ENCODE results near the gene PC.
A peak's percentile ranks its signal among the peaks of the same experiment; 100 is the strongest.

The PC gene

GRCh38 chr11:66880496-66881450, 77.4 kb downstream of the PC start:
- DNase-seq, result peak; percentile 87 to 93

GRCh38 chr11:66879999-66880398, 78.2 kb downstream of the PC start:
- DNase-seq, result no peak

GRCh38 chr11:66879583-66879982, 78.6 kb downstream of the PC start:
- DNase-seq, result no peak

GRCh38 chr11:66879000-66879399, 79.2 kb downstream of the PC start:
- no peak for DNase-seq

GRCh38 chr11:66878474-66878873, 79.7 kb downstream of the PC start:
- no peak for DNase-seq

GRCh38 chr11:66877588-66878385, 80.4 kb downstream of the PC start:
- no peak for DNase-seq

GRCh38 chr11:66875378-66875777, 82.8 kb downstream of the PC start:
- no peak for DNase-seq

GRCh38 chr11:66874232-66874631, 84.0 kb downstream of the PC start:
- no peak for DNase-seq

- DNase-seq, result no peak
Observed at GRCh38 chr11:66871521-66871901, 86.7 kb downstream of the PC start.

- DNase-seq, result no peak
Observed at GRCh38 chr11:66870616-66871520, 87.3 kb downstream of the PC start.

- no peak for DNase-seq
Observed at GRCh38 chr11:66870131-66870530, 88.1 kb downstream of the PC start.

GRCh38 chr11:66869567-66869870, 88.7 kb downstream of the PC start:
- DNase-seq, result no peak

- DNase-seq, result no peak
Observed at GRCh38 chr11:66868726-66869566, 89.2 kb downstream of the PC start.

- DNase-seq, result no peak
Observed at GRCh38 chr11:66868082-66868725, 90.0 kb downstream of the PC start.

GRCh38 chr11:66867425-66868040, 90.7 kb downstream of the PC start:
- DNase-seq, result no peak

- no peak for DNase-seq
Observed at GRCh38 chr11:66866511-66866986, 91.6 kb downstream of the PC start.

GRCh38 chr11:66866007-66866406, 92.2 kb downstream of the PC start:
- no peak for DNase-seq

GRCh38 chr11:66864924-66865697, 93.1 kb downstream of the PC start:
- no peak for DNase-seq

GRCh38 chr11:66864172-66864901, 93.8 kb downstream of the PC start:
- DNase-seq, result peak in 1 of 2 experiments; percentile 33
